ENCODE results near the gene C9orf43.

- TF ChIP-seq, protein P1, sequence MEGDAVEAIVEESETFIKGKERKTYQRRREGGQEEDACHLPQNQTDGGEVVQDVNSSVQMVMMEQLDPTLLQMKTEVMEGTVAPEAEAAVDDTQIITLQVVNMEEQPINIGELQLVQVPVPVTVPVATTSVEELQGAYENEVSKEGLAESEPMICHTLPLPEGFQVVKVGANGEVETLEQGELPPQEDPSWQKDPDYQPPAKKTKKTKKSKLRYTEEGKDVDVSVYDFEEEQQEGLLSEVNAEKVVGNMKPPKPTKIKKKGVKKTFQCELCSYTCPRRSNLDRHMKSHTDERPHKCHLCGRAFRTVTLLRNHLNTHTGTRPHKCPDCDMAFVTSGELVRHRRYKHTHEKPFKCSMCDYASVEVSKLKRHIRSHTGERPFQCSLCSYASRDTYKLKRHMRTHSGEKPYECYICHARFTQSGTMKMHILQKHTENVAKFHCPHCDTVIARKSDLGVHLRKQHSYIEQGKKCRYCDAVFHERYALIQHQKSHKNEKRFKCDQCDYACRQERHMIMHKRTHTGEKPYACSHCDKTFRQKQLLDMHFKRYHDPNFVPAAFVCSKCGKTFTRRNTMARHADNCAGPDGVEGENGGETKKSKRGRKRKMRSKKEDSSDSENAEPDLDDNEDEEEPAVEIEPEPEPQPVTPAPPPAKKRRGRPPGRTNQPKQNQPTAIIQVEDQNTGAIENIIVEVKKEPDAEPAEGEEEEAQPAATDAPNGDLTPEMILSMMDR (conservative IDR thresholded peaks at IDR 0.05; ENCODE audit: low read depth in 2 of 2): no peak
- no peak for TF ChIP-seq EZH2 (IDR thresholded peaks at IDR 0.05; ENCODE audit: low read depth, unreplicated experiment)
- no peak for TF ChIP-seq REST (IDR thresholded peaks at IDR 0.05; ENCODE audit: unreplicated experiment)
- TF ChIP-seq POLR2AphosphoS5 (IDR thresholded peaks at IDR 0.05; ENCODE audit: low read depth): no peak
Observed at GRCh38 chr9:113471143-113471542, 60.6 kb downstream of the C9orf43 start.
